Measurements from ENCODE around the gene ACMSD.

The ACMSD gene

GRCh38 chr2:134910763-134911399, 72.5 kb downstream of the ACMSD start:
- no peak for DNase-seq

- no peak for DNase-seq
These were observed 73.0 kb downstream of the ACMSD start for GRCh38 chr2:134911400-134911785.

DNA sequence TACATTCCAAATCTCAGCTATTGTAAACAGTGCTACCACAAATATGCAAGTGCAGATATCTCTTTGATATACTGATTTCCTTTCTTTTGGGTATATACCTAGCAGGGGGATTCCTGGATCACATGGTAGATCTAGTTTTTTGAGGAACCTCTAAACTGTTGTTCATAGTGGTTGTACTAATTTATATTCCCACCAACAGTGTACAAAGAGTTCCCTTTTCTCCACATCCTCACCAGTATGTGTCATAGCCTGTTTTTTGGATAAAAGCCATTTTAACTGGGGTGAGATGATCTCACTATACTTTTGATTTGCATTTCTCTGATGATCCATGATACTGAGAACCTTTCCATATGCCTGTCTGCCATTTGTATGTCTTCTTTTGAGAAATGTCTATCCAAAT, 73.9 kb downstream of the ACMSD start:
- DNase-seq: no peak

GRCh38 chr2:134917360-134917865, 79.0 kb downstream of the ACMSD start:
- DNase-seq: no peak

DNA sequence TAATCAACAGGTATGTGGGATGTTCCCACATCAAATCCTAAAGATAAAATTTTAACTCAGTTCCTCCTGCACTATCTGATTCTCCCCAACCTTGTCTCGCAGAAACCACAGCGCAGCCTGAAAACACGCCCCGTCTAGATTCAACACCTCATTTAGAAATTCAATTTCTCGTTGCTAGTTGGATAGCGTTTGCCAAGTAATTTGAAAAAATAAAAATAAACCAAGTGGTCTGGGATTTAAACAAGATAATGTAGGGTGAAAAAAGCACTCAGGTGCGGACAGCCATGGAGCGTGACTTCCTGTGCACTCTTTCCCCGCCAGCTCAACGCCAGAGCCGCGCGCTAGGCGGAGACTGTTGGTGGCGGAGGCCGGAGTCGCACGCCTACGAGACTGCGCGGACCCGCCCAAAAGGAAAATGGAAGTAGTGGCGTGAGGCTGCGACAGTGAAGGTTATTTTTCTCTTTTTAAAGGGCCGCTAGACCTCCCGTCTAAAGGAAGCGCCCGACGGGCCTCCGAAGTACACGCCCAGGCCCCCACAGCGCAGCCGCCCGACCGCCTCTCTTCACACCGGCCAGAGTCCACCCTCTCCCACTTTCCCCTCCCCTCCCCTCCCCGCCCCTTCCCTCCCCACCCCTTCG, 79.6 kb downstream of the ACMSD start:
- no peak for DNase-seq

DNA sequence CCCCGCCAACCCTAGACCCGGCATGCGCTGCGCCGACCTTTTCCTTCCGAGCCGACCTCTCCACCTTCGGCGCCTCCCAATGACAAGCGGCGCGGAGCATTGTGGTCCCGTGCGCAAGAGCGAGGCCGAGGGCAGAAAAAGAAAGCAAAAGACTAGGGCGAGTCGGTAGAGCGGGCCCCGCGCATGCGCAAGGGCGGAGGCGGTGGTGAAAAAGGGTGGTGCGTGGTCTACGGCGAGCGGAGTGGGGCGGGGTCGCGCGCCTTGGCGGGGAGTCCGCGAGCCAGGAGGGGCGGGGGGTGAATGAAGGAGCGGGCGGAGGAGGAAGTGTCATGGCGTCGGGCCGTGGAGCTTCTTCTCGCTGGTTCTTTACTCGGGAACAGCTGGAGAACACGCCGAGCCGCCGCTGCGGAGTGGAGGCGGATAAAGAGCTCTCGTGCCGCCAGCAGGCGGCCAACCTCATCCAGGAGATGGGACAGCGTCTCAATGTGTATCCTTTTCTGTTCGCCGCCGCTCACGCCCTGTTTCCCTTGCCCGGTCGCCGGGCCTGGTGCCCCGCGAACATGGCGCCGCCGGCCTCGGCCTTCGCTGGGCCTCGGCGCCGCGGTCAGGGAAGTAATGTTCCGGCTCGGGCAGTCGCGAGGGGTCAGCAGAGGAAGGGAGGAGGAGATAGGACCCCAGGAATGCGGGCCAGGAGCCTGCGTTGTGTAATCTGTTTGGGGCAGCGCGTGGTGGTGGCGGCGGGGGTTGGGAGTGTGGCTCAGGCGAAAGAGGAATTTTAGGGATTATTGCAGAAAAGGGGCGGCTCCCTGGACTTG, 80.3 kb downstream of the ACMSD start, which contains the start of gene CCNT2:
TSS of gene CCNT2 (plus strand) at position 297 of the 815 bp plus-strand sequence. CDS start at position 330, 33 bp downstream.
- peak; percentile 100 for DNase-seq

DNA sequence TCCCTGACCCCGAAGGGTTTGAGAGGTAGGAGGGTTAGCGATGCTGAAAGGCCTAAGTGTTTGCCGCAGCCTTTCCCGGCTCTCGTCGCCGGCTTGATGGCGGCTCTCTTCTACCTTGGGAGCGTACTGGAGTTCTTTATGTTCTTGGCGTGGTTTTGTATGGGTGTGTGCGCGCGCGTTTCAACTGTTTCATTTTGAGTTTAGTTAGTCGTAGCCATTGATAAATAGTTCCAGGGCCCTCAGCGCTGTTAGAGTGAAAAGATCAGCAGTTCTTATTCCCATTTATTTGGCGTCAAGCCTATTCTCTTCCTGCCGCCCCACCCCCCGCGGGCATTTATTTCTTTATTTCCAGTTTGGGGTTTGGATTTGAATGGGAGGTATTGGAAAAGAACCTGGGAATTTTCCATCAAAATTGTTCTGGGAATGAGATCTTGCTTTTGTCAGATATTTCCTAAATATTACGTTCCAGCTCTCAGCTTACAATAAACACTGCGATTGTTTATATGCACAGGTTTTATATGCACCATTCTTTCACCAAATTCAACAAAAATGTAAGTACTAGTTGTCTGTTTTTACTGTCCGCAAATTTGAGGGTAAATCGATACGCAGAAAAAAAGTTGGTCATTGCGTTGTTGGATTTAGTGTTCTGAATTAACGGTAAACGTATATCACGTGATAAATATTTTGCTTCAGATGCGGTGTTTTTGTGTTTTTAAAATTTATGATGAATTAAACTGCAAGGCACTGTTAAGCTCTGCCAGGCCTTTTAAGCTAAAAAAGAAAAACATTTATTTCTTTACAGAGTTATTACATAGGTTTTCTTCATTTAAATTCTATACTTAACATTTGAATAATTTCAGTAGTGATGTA, 81.2 kb downstream of the ACMSD start:
- DNase-seq: peak; percentile 48

- no peak for DNase-seq
These were observed 86.5 kb downstream of the ACMSD start for GRCh38 chr2:134924912-134925311.

- no peak for DNase-seq
These were observed 88.0 kb downstream of the ACMSD start for GRCh38 chr2:134926231-134926931.

- DNase-seq: no peak
These were observed 88.8 kb downstream of the ACMSD start for GRCh38 chr2:134927195-134927594.

DNA sequence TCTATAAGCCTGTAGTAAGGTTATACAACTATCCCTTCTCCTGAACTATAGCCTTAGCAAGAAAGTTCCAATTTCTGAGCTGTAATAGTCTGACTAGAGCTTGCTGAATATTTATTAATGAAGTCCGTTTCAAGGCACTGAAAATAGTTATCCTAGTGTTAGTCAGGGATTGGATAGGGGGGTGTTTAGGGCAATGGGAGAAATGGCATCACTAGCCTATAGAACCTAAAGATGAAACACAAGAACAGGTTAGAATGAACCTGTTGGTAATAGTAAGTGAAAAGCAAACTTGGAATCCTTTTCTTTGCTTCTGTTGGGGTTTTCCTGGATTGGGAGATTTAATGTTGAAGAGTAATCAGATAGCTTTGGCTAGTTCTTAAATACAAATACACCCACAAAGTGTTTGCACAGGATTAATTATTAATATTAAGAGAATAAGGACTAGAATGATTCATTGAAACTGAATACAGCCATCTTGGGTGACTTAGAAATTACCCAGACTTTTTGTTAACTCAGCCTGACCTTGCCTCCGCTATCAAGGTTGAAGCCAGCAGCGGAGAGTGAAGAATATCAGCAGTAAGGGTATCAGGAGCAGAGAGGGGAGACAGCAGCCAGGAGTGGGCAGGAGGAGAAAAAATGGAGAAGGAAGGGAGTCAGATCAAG, 94.6 kb downstream of the ACMSD start:
- no peak for DNase-seq

- DNase-seq: no peak
These were observed 95.3 kb downstream of the ACMSD start for GRCh38 chr2:134933732-134934131.

GRCh38 chr2:134934150-134934549, 95.7 kb downstream of the ACMSD start:
- DNase-seq: no peak

DNA sequence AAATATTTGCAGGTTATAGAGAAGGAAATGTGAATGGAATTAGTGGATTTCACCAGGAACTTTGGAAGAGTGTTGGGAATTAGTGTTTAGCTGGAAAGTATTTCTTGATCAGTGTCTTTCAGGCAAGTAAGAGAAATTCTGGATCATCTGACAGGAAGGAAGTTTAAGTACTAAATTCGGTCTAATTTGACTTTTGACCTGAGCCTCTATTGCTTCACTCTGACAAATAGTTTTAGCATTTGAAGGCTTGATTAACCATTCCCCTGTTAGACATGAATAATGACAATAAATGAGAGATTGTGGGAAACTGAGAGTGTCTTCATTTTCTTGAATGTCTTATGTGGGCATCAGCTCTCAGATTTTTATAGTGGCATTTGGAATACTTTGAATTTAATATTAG, 96.2 kb downstream of the ACMSD start:
- no peak for DNase-seq

- no peak for DNase-seq
These were observed 98.3 kb downstream of the ACMSD start for GRCh38 chr2:134936691-134937090.

- DNase-seq: no peak
These were observed 105.1 kb downstream of the ACMSD start for GRCh38 chr2:134943540-134943939.

GRCh38 chr2:134944975-134945374, 106.6 kb downstream of the ACMSD start:
- DNase-seq: no peak

DNA sequence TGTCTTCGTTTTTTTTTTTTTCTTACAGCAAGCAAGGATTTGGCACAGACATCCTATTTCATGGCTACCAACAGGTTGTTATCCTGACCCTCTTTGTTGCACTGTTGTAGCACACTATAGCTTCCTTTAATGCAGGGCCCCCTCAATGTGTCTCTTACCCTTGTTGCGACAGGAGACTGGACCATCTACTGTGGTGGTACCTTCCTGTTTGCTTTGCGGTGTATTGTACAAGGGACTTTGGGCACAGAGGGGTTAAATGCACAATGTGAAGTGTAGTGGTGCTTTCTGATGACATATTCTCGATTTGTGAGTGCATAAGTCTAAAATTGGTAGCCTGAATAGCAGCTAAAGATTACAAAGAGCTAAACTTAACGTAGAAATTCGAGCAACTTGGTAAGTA, 107.7 kb downstream of the ACMSD start:
- no peak for DNase-seq

GRCh38 chr2:134949981-134950708, 111.7 kb downstream of the ACMSD start:
- DNase-seq: peak; percentile 2

DNA sequence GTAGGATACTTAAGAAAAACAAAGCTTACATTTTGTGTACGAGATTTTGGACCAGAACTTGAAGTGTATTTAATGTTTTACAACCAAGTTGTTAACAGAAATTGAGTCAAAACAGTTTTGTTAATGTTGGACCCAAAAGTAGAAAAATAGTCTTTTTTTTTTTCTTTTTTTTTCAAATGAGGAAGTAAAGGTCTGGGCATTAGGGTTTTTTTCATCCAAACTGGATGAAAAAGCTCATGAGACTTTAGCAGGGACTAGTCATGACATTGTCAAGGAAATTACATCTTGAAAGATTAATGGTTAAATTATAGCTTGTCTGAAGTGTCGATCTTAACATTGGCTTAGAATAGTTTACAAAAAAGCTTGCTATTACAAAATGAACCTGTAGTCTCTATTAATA, 112.5 kb downstream of the ACMSD start:
- DNase-seq: no peak

Data from CD4-positive, alpha-beta T cell treated with Interleukin-17A for 1 hour (primary cell).